Suppressor macrophage treated with lipopolysaccharide for 4 hours (primary cell): ENCODE measurements around the gene SPTBN1.

ENCODE experiments used
- DNase-seq: peaks from one replicate; pipeline ENCODE4 v3.0.0-alpha.2; 2020

The SPTBN1 gene

GRCh38 chr2:54534221-54534620 lies 78.1 kb downstream of the SPTBN1 start:
- DNase-seq = no peak

- no peak for DNase-seq
Measured at GRCh38 chr2:54534625-54535024, 78.5 kb downstream of the SPTBN1 start.

DNA sequence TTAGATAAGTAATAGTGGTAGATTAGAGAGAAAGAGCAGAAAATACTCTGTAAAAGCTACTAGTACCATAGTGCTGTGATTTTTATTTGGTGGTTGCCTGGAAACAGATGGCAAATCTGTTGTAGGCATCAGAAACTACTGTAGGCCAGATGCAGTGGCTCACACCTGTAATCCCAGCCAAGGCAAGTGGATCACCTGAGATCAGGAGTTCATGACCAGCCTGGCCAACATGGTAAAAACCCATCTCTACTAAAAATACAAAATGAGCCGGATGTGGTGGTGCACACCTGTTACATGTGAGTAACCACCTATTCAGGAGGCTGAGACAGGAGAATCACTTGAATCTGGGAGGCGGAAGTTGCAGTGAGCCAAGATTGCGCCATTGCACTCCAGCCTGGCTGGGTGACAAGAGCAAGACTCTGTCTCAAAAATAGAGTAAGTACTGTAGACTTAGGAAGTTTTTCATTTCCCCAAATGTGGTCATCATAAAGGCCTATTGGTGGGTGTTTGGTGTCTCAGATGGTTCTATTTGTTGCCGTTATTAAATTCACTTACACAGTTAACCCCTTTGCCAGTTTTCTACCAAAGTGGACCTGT lies 79.6 kb downstream of the SPTBN1 start:
- peak; percentile 85 for DNase-seq

DNA sequence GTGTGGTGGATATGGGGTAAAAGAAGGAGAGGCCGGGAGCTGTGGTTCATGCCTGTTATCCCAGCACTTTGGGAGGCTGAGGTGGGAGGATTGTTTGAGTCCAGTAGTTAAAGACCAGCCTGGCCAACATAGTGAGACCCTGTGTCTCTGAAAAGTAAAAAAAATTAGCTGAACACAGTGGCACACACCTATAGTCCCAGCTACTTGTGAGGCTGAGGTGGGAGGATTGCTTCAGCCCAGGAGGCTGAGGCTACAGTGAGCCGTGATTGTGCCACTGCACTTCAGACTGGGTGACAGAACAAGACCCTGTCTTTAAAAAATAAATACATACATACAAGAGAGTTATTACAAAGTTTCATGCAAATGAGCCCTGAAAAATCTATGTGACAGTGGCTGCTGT lies 80.6 kb downstream of the SPTBN1 start:
- DNase-seq = no peak

DNA sequence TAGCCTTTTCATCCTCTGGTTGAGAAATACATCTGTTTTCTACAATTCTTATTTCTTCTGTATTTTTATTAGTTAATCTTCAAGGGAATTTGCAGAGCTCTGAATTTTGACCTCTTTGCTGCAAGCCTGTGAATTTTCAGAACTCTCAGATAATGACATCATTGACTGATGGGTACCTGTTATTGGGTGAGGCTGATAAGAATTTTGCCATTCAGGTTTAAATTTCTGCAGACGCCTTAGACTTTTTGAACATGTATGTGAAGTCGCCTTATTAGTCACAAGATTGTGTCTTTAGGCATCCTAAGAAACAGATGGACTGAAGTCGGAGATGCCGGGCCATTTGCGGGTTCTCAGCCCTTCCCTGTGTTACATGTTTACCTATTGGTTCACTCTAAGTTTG lies 82.4 kb downstream of the SPTBN1 start:
- no peak for DNase-seq

DNA sequence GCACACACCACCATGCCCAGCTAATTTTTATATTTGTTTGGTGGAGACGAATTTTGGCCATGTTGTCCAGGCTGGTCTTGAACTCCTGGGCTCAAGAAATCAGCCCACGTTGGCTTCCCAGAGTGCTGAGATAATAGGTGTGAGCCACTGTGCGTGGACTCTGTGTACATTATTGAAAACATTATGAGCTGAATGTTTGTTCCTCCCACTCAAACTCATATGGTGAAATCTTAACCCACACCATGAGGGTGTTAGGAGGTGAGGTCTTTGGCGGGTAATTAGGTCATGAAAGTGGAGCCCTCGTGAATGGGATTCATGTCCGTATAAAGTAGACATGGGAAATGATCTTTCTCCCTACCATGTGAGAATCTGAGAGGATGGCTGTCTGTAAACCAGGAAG lies 83.6 kb downstream of the SPTBN1 start:
- DNase-seq = no peak

- no peak for DNase-seq
Measured at GRCh38 chr2:54540194-54540593, 84.1 kb downstream of the SPTBN1 start.

DNA sequence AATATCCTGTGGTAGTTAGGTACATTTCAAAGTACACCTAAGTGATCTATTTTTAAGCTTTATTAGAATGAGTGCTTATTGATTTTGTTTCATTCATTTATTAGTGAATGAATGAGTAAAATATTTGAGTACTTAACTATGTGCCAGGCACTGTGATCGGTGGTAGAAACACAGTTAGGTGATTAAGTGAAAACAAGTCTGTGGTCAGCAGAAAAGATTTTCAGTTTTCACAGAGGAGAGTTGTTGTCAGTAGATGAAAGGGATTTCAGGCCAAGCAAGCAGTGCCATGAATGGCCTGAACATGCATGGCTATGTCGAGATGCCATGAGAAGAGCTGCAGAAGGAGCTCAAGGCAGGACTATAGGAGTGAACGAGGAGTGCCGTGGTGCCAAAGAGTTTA lies 85.9 kb downstream of the SPTBN1 start:
- no peak for DNase-seq

DNA sequence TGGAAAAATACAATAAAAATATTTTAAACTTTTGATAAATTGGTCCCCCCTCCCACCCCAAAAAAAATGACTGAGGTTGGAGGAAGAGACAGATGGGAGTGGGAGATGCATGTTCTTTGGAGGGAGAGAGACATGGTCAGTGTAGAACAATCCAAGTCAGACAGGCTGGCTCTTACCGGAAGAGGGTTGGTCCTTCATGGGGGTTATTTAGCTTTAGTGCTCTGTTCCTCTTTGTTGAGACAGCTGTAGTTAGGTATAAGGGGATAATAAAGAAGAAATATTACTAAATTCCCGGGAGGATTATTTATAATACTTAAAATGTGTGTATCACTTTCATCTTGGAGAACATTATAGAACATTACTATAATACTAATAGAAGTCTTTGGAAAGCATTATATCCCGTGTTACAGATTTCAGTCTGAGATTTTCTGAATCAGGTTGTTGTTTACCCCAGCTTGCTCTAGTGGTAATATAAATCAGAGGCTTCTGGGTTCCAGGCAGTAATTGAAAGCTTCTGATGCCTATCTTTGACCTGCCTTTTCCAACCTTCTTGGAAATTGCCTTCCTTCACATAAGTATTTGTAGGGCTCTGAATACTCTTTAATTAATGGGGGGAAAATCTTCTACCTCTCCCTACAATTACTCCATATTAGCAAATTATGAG lies 87.7 kb downstream of the SPTBN1 start:
- no peak for DNase-seq

GRCh38 chr2:54545702-54546450 lies 89.7 kb downstream of the SPTBN1 start:
- peak; percentile 33 for DNase-seq

GRCh38 chr2:54546518-54546917 lies 90.4 kb downstream of the SPTBN1 start:
- no peak for DNase-seq

GRCh38 chr2:54546923-54547720 lies 91.0 kb downstream of the SPTBN1 start:
- no peak for DNase-seq

- no peak for DNase-seq
Measured at GRCh38 chr2:54549430-54549829, 93.3 kb downstream of the SPTBN1 start.

DNA sequence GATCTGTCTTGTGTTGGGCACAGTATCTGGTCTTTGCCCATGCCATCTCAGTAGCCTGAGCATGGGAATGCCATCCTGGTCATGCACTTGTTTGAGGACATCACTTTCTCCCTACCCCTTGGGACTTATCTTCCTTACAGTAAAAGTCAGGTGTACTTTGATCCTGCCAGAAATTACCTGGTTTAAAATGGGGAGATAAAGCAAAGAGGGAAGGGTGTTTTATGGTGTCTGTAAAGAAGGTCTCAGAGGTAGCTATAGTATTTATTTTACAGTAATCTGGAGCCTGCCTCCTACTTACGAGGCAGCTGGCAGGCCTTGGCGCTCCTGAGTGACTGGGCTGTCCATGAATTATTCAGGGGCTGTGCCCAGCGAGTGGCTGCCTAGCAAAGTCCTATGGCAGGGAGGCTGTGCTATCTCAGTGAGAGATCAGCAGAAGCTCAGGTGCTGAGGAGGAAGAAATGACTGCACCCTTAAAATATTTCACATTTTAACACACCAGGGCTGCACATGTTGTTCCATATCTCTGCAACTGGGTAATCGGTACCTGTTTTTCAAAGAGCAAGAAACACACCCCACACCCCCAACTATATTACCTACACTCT lies 93.9 kb downstream of the SPTBN1 start:
- no peak for DNase-seq

GRCh38 chr2:54550547-54550946 lies 94.4 kb downstream of the SPTBN1 start:
- DNase-seq = no peak

GRCh38 chr2:54551123-54551756 lies 95.1 kb downstream of the SPTBN1 start:
- DNase-seq = no peak

DNA sequence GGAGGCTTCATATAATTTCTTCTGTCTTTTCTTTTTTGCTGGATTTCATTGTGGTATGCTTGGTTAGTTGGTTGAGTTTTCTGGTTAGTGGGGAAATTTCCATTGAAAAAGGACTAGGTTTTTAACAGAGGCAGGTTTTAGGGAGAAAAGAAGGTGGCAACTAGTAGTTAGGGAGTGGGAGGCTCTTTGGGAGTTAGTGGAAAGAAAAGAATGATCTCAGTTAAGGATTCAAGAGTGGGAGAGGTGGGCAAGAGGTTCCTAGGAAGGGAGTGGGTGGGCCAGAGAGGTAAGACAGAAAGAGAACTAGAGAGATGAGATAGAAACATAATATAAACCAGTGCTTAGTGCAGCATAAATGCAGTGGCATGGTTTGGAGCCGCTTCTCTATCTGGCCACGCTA lies 96.9 kb downstream of the SPTBN1 start:
- DNase-seq = no peak

GRCh38 chr2:54553775-54554174 lies 97.6 kb downstream of the SPTBN1 start:
- no peak for DNase-seq

- no peak for DNase-seq
Measured at GRCh38 chr2:54555318-54555837, 99.3 kb downstream of the SPTBN1 start.

DNA sequence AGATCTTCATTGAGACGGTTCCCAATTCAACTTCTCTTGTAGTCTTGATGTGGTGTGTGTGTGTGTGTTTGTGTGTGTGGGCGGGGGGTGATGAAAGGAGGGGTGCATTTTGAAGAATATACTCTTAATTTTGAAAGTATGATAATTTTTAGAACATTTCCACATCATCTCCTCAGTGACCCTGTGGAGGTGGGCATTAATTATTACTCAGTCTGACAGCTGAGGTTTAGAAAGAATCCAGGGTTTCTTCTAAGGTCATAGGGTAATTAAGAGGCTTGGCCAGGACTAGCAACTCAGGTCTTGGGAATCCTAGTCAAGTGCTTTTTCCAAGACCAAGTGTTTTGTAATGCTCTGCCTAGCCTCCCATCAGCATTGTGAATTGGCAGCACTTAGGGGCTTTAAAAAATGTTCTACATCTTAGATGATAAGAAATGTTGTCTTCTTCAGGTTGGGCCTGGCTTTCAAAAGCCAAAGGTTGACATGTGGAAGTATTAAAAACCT lies 100.5 kb downstream of the SPTBN1 start:
- peak; percentile 47 for DNase-seq

GRCh38 chr2:54557211-54557600 lies 101.1 kb downstream of the SPTBN1 start:
- no peak for DNase-seq

DNA sequence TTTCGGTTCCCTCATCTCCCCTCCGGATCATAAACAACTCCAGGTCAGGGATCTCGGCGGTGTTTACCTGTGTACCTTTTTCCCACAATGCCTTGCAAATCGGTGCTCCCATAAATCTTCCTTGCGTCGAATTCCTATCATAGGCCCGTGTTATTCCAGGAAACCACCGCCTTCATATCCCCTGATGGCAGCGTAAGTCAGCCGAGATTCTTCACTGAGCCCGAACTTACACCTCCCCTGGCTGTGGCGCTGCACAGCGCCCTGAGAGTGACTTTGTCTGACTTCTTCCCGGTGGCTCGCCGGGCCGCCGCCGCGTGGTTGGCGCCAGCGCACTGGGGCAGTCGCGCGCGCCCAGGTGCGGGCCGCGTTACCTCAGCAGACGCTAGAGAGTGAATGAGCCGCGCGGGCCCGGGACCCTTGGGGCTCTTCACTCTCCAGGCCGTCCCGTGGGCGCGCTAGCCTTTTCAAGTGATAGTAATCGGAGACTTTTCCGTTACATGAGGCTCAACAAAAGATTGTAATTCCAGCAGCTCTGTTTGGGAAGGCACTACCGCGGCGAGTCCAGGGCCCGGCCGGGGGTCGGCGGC lies 101.6 kb downstream of the SPTBN1 start:
- no peak for DNase-seq
